ENCODE data around the gene LAPTM4A. TPM values are rescaled to one million over a fixed set of nuclear protein-coding genes. Genes with fewer than 3 reads are reported as not detected.
A peak's percentile ranks its signal among the peaks of the same experiment; 100 is the strongest.

LAPTM4A gene
- total RNA-seq (2014; rRNA removed; shearing (Covaris generic)) = 6.5 and 8.4 TPM in 2 replicates
- 26.2 and 29.2 TPM in 2 replicates for total RNA-seq (2022)
- percentile 81 among the genes with signal in this experiment for Bru-seq, nascent RNA
- BruChase-seq, experiment 1, labeled RNA remaining after a 6-hour chase = percentile 60 among the genes with signal in this experiment
- BruChase-seq, experiment 2, labeled RNA remaining after a 2-hour chase = percentile 83 among the genes with signal in this experiment
- long read RNA-seq, transcript LAPTM4A-201 (7 exons, 1,765 nt) = major isoform, 16 of 18 reads
- long read RNA-seq, partial matches to known transcripts = 0 of 18 reads
- long read RNA-seq, other reads (novel, unspliced or antisense) = 2 of 18 reads

- H3K79me2 ChIP-seq (ENCODE audit: insufficient read depth, low read depth, low read length) = peaks cover 44% of the 10 kb centered on the region
- TF ChIP-seq EZH2phosphoT487 (IDR thresholded peaks at IDR 0.05; ENCODE audit: borderline replicate concordance, low read depth, low read length) = no peak
- peaks cover 27% of the 10 kb centered on the region for H3K4me1 ChIP-seq (ENCODE audit: insufficient read depth, low read length, poor library complexity, severe bottlenecking)
- peak within 1 kb of the TSS; percentile 92; the same call in 1 of the 2 replicates for H2AFZ ChIP-seq (ENCODE audit: low read length)
- peak; percentile 99 for DNase-seq (ENCODE audit: low spot score)
- ChIA-PET POLR2A (interaction anchor here (0.5 to 2.3 kb wide), 13 partner anchors 9 to 1089 kb away, joined by 3 to 13 read pairs (median 3); no protein-coding TSS in a partner anchor), CTCF (ENCODE audit: unreplicated experiment) (interaction anchor here (0.6 to 1.0 kb wide), 3 partner anchors 10 to 26 kb away, joined by 4 to 5 read pairs (median 4); no protein-coding TSS in a partner anchor)
- H3K9me2 ChIP-seq (ENCODE audit: insufficient read depth, low read length) = no peaks in the 10 kb centered on the region
- H3K4me3 ChIP-seq (ENCODE audit: low read depth, low read length, poor library complexity, severe bottlenecking) = peak within 1 kb of the TSS; percentile 89
- peaks cover 30% of the 10 kb centered on the region for H4K20me1 ChIP-seq (ENCODE audit: insufficient read depth, low read length)
- peaks cover 8% of the 10 kb centered on the region; the same call in 1 of the 2 replicates for H3K36me3 ChIP-seq (ENCODE audit: insufficient read depth, low read length)
- BruUV-seq (replicated peaks) = no TSS peak
- H3K4me2 ChIP-seq (ENCODE audit: low read length) = peak within 1 kb of the TSS; percentile 91
- intact Hi-C loops (cut with micrococcal nuclease; ENCODE audit: unreplicated experiment) = loop anchor here (1.0 to 2.0 kb wide), 2 partner anchors 149 to 299 kb away; partner anchors contain the start of gene PUM2
- H3K27ac ChIP-seq (ENCODE audit: low read depth, low read length, poor library complexity, severe bottlenecking) = peak within 1 kb of the TSS; percentile 74
- no peaks in the 10 kb centered on the region for H3K9me3 ChIP-seq (ENCODE audit: low read length)
Measured at GRCh38 chr2:20051532-20052228, at the start of gene LAPTM4A. Gene LAPTM4A, minus strand, starts transcription at chr2:20051628. Its CDS starts 108 bp downstream, at chr2:20051520.

- no peak overlapping the region for H3K27ac ChIP-seq (ENCODE audit: low read depth, low read length, poor library complexity, severe bottlenecking)
- H4K20me1 ChIP-seq (ENCODE audit: insufficient read depth, low read length) = no peaks in the 10 kb centered on the region
- H3K9me3 ChIP-seq (ENCODE audit: low read length) = 0 out of 2 replicates have a peak, but pooled peaks cover 6% of the 10 kb centered on the region
- no peaks in the 10 kb centered on the region for H3K4me1 ChIP-seq (ENCODE audit: insufficient read depth, low read length, poor library complexity, severe bottlenecking)
- intact Hi-C loops (cut with micrococcal nuclease; ENCODE audit: unreplicated experiment) = no loop called here
- POLR2A ChIA-PET = no interaction called here
- no TSS peak for BruUV-seq (replicated peaks)
- no peak overlapping the region for H3K4me3 ChIP-seq (ENCODE audit: low read depth, low read length, poor library complexity, severe bottlenecking)
- H3K4me2 ChIP-seq (ENCODE audit: low read length) = no peak overlapping the region
- H3K36me3 ChIP-seq (ENCODE audit: insufficient read depth, low read length) = no peaks in the 10 kb centered on the region
- H2AFZ ChIP-seq (ENCODE audit: low read length) = no peak overlapping the region
- CTCF ChIA-PET (ENCODE audit: unreplicated experiment) = no interaction called here
- H3K79me2 ChIP-seq (ENCODE audit: insufficient read depth, low read depth, low read length) = no peaks in the 10 kb centered on the region
- H3K9me2 ChIP-seq (ENCODE audit: insufficient read depth, low read length) = no peaks in the 10 kb centered on the region
- no peak for DNase-seq (ENCODE audit: low spot score)
- TF ChIP-seq EZH2phosphoT487 (IDR thresholded peaks at IDR 0.05; ENCODE audit: borderline replicate concordance, low read depth, low read length) (no peak), CTCF (conservative IDR thresholded peaks at IDR 0.05; ENCODE audit: low read length) (no peak)
Measured at GRCh38 chr2:20100711-20101110, 49.3 kb upstream of the LAPTM4A start.

- no peaks in the 10 kb centered on the region for H3K9me2 ChIP-seq (ENCODE audit: insufficient read depth, low read length)
- no peaks in the 10 kb centered on the region for H3K36me3 ChIP-seq (ENCODE audit: insufficient read depth, low read length)
- DNase-seq (ENCODE audit: low spot score) = no peak
- no peak overlapping the region for H3K27ac ChIP-seq (ENCODE audit: low read depth, low read length, poor library complexity, severe bottlenecking)
- no peaks in the 10 kb centered on the region for H4K20me1 ChIP-seq (ENCODE audit: insufficient read depth, low read length)
- no peaks in the 10 kb centered on the region for H3K79me2 ChIP-seq (ENCODE audit: insufficient read depth, low read depth, low read length)
- BruUV-seq (replicated peaks) = no TSS peak
- ChIA-PET CTCF (ENCODE audit: unreplicated experiment) (no interaction called here), POLR2A (no interaction called here)
- TF ChIP-seq EZH2phosphoT487 (IDR thresholded peaks at IDR 0.05; ENCODE audit: borderline replicate concordance, low read depth, low read length) = no peak
- intact Hi-C loops (cut with micrococcal nuclease; ENCODE audit: unreplicated experiment) = no loop called here
- no peaks in the 10 kb centered on the region for H3K4me1 ChIP-seq (ENCODE audit: insufficient read depth, low read length, poor library complexity, severe bottlenecking)
- H3K4me2 ChIP-seq (ENCODE audit: low read length) = no peak overlapping the region
- H2AFZ ChIP-seq (ENCODE audit: low read length) = no peak overlapping the region
- H3K4me3 ChIP-seq (ENCODE audit: low read depth, low read length, poor library complexity, severe bottlenecking) = no peak overlapping the region
- 0 out of 2 replicates have a peak, but pooled peaks cover 6% of the 10 kb centered on the region for H3K9me3 ChIP-seq (ENCODE audit: low read length)
Measured at GRCh38 chr2:20099780-20100179, 48.4 kb upstream of the LAPTM4A start.

Data from OCI-LY7 (cell line).